ENCODE data around the gene SPSB1.

Gene SPSB1

DNA sequence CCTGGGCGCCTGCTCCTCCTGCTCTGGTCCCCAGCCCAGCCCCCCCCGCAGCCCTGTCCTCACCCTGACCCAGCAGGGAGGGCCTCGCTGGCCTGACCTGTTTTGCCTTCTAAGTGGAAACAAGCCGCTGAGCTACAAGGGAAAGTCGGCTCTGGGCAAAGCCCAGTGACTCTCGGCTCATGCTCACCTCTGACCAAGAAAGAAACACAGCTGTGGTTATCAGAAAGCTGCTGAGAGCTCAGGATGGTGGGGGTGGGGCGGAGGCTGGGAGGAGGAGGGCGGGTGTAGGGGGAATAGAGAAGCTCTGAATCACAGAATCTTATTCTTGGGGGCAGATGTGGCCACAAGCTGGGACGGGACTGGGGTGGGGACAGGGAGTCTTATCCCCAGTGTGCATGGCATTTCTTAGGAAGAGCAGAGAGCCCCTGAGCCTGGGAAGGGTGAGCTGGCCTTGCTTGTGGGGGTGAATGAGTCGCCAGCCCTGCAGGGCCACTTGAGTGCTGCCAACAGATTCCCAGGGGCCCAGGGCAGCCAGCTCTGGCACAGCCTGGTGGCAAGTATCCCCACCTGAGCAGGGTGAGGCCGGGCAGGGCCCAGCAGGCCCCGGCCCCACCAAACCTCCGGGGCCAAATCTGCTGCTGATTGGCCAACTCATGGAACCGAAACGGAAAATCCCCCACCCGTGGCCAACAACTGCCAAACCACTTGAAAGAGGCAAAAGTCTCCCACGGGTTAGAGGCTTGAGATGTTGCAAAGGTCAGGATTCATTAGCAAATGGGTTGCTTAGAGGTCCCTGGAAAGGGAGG lies 120.6 kb downstream of the SPSB1 start:
- H3K36me3 ChIP-seq (ENCODE audit: control insufficient read depth in 2 of 2, insufficient read depth in 1 of 2, low read length in 2 of 2), result no peaks in the 10 kb centered on the region
- TF ChIP-seq, protein P1, sequence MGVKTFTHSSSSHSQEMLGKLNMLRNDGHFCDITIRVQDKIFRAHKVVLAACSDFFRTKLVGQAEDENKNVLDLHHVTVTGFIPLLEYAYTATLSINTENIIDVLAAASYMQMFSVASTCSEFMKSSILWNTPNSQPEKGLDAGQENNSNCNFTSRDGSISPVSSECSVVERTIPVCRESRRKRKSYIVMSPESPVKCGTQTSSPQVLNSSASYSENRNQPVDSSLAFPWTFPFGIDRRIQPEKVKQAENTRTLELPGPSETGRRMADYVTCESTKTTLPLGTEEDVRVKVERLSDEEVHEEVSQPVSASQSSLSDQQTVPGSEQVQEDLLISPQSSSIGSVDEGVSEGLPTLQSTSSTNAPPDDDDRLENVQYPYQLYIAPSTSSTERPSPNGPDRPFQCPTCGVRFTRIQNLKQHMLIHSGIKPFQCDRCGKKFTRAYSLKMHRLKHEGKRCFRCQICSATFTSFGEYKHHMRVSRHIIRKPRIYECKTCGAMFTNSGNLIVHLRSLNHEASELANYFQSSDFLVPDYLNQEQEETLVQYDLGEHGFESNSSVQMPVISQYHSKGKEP (tag by site-specific recombination; IDR thresholded peaks at IDR 0.05), result no peak
- TF ChIP-seq ZFP37 (tag by site-specific recombination; IDR thresholded peaks at IDR 0.05), result no peak
- 0 out of 2 replicates have a peak, but pooled peaks have one; percentile 14 for TF ChIP-seq KLF1 (tag by site-specific recombination; IDR thresholded peaks at IDR 0.05)
- 0 out of 2 replicates have a peak, but pooled peaks have one; percentile 11 for TF ChIP-seq GLIS2 (tag by site-specific recombination; IDR thresholded peaks at IDR 0.05)
- TF ChIP-seq ZNF785 (tag by site-specific recombination; IDR thresholded peaks at IDR 0.05), result no peak
- TF ChIP-seq ZIC2 (tag by site-specific recombination; IDR thresholded peaks at IDR 0.05), result 0 out of 2 replicates have a peak, but pooled peaks have one; percentile 16
- no peak for TF ChIP-seq ZNF585B (tag by site-specific recombination; IDR thresholded peaks at IDR 0.05)
- TF ChIP-seq, protein P2, sequence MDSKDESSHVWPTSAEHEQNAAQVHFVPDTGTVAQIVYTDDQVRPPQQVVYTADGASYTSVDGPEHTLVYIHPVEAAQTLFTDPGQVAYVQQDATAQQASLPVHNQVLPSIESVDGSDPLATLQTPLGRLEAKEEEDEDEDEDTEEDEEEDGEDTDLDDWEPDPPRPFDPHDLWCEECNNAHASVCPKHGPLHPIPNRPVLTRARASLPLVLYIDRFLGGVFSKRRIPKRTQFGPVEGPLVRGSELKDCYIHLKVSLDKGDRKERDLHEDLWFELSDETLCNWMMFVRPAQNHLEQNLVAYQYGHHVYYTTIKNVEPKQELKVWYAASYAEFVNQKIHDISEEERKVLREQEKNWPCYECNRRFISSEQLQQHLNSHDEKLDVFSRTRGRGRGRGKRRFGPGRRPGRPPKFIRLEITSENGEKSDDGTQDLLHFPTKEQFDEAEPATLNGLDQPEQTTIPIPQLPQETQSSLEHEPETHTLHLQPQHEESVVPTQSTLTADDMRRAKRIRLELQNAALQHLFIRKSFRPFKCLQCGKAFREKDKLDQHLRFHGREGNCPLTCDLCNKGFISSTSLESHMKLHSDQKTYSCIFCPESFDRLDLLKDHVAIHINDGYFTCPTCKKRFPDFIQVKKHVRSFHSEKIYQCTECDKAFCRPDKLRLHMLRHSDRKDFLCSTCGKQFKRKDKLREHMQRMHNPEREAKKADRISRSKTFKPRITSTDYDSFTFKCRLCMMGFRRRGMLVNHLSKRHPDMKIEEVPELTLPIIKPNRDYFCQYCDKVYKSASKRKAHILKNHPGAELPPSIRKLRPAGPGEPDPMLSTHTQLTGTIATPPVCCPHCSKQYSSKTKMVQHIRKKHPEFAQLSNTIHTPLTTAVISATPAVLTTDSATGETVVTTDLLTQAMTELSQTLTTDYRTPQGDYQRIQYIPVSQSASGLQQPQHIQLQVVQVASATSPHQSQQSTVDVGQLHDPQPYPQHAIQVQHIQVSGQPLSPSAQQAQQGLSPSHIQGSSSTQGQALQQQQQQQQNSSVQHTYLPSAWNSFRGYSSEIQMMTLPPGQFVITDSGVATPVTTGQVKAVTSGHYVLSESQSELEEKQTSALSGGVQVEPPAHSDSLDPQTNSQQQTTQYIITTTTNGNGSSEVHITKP (tag by site-specific recombination; IDR thresholded peaks at IDR 0.05), result peak; percentile 41; the same call in 1 of the 2 replicates
- no peak for TF ChIP-seq ZNF16 (tag by site-specific recombination; IDR thresholded peaks at IDR 0.05; ENCODE audit: low read depth)
- 0 out of 2 replicates have a peak, but pooled peaks have one; percentile 33 for TF ChIP-seq GLIS1 (tag by site-specific recombination; IDR thresholded peaks at IDR 0.05)
- TF ChIP-seq ZNF560 (tag by site-specific recombination; IDR thresholded peaks at IDR 0.05; ENCODE audit: borderline replicate concordance), result no peak
- H3K4me1 ChIP-seq (ENCODE audit: control insufficient read depth, insufficient read depth, low read length), result 0 out of 2 replicates have a peak, but pooled peaks cover 2% of the 10 kb centered on the region
- POLR2A ChIA-PET, result interaction anchor here (0.7 to 1.0 kb wide), 3 partner anchors 16 to 584 kb away, joined by 3 to 6 read pairs (median 3); no protein-coding TSS in a partner anchor
- CTCF ChIA-PET, result interaction anchor here (0.5 to 1.2 kb wide), 3 partner anchors 11 to 75 kb away, joined by 3 to 5 read pairs (median 3); no protein-coding TSS in a partner anchor
- H3K4me3 ChIP-seq (ENCODE audit: low read depth, low read length), result no peak overlapping the region
- H3K27ac ChIP-seq (ENCODE audit: extremely low read depth, low read depth, low read length), result no peak overlapping the region
- no peaks in the 10 kb centered on the region for H3K9me3 ChIP-seq (ENCODE audit: control insufficient read depth, insufficient read depth, low read depth, low read length)

DNA sequence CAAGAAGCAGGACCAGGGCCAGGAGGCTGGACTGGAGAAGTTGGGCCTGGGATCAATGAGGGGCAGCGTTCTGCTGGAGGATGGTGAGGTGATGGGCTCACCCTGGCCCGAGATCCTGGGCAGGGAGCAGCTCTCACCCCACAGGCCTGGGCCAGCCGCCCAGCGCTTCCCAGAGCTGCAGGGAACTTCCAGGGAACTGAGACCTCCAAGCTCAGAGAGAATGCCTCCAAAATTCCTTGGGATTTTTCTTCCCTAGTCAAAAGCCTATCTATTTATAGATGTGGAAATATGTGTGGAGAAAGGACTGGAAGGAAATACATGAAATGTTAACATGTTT lies 121.2 kb downstream of the SPSB1 start:
- Histone ChIP-seq H3K4me3 (ENCODE audit: low read depth, low read length) (no peak overlapping the region), H3K27ac (ENCODE audit: extremely low read depth, low read depth, low read length) (no peak overlapping the region), H3K9me3 (ENCODE audit: control insufficient read depth, insufficient read depth, low read depth, low read length) (no peaks in the 10 kb centered on the region), H3K36me3 (ENCODE audit: control insufficient read depth in 2 of 2, insufficient read depth in 1 of 2, low read length in 2 of 2) (no peaks in the 10 kb centered on the region), H3K4me1 (ENCODE audit: control insufficient read depth, insufficient read depth, low read length) (0 out of 2 replicates have a peak, but pooled peaks cover 2% of the 10 kb centered on the region)
- POLR2A ChIA-PET, result interaction anchor here (0.7 to 1.0 kb wide), 2 partner anchors 15 to 584 kb away, joined by 3 to 6 read pairs; no protein-coding TSS in a partner anchor
- CTCF ChIA-PET, result interaction anchor here (0.6 to 1.2 kb wide), 2 partner anchors 10 to 82 kb away, joined by 3 to 5 read pairs; no protein-coding TSS in a partner anchor
- TF ChIP-seq HOXC10 (CRISPR knock-in tag; IDR thresholded peaks at IDR 0.05) (no peak), ZBTB48 (tag by site-specific recombination; IDR thresholded peaks at IDR 0.05) (no peak), SCRT2 (tag by site-specific recombination; IDR thresholded peaks at IDR 0.05) (no peak), ZFP69B (tag by site-specific recombination; IDR thresholded peaks at IDR 0.05) (no peak)
- TF ChIP-seq, protein P3, sequence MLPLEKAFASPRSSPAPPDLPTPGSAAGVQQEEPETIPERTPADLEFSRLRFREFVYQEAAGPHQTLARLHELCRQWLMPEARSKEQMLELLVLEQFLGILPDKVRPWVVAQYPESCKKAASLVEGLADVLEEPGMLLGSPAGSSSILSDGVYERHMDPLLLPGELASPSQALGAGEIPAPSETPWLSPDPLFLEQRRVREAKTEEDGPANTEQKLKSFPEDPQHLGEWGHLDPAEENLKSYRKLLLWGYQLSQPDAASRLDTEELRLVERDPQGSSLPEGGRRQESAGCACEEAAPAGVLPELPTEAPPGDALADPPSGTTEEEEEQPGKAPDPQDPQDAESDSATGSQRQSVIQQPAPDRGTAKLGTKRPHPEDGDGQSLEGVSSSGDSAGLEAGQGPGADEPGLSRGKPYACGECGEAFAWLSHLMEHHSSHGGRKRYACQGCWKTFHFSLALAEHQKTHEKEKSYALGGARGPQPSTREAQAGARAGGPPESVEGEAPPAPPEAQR (tag by site-specific recombination; IDR thresholded peaks at IDR 0.05), result no peak
